RWPE2 (cell line): ENCODE measurements around the gene MLXIP.
A peak's percentile ranks its signal among the peaks of the same experiment; 100 is the strongest.

Source experiments
- ATAC-seq: fragments of 200-7000 bp; cut with Tn5 transposase; 3 replicates; pipeline ENCODE4 v1.9.1; 2021; ENCODE audit warnings: low read depth
- DNase-seq: peaks from one replicate; pipeline ENCODE4 v3.0.0-alpha.2; 2020; ENCODE audit warnings: low spot score
- H3K27ac ChIP-seq: fragments of 450-650 bp; 2 replicates; pipeline ENCODE4 v1.5.1; 2017; ENCODE audit warnings: mild to moderate bottlenecking; ENCODE audit not compliant: poor library complexity, severe bottlenecking
- H3K27me3 ChIP-seq: fragments of 250-450 bp; sonication (Bioruptor Pico); 2 replicates; pipeline ENCODE4 v1.5.1; 2021; ENCODE audit warnings: mild to moderate bottlenecking, moderate library complexity; ENCODE audit not compliant: insufficient read depth, poor library complexity, severe bottlenecking
- H3K36me3 ChIP-seq: fragments of 250-450 bp; sonication (Bioruptor Pico); 2 replicates; pipeline ENCODE4 v1.5.1; 2020; ENCODE audit warnings: low read depth, mild to moderate bottlenecking, moderate library complexity
- H3K4me1 ChIP-seq: fragments of 250-450 bp; sonication (Bioruptor Pico); 2 replicates; pipeline ENCODE4 v1.5.1; 2021; ENCODE audit warnings: mild to moderate bottlenecking, moderate library complexity; ENCODE audit not compliant: insufficient read depth, poor library complexity, severe bottlenecking
- H3K4me3 ChIP-seq: fragments of 250-450 bp; sonication (Bioruptor Pico); 2 replicates; pipeline ENCODE4 v1.5.1; 2021; ENCODE audit warnings: mild to moderate bottlenecking, moderate library complexity; ENCODE audit not compliant: severe bottlenecking
- H3K9me3 ChIP-seq: fragments of 250-450 bp; sonication (Bioruptor Pico); 2 replicates; pipeline ENCODE4 v1.5.1; 2021; ENCODE audit warnings: mild to moderate bottlenecking, moderate library complexity; ENCODE audit not compliant: severe bottlenecking
- TF ChIP-seq, protein P1 (sequence below): fragments of 450-650 bp; IDR thresholded peaks from one replicate; pipeline ENCODE4 v1.5.1; 2017; ENCODE audit warnings: mild to moderate bottlenecking, moderate library complexity; ENCODE audit not compliant: poor library complexity, severe bottlenecking

MLXIP gene

DNA sequence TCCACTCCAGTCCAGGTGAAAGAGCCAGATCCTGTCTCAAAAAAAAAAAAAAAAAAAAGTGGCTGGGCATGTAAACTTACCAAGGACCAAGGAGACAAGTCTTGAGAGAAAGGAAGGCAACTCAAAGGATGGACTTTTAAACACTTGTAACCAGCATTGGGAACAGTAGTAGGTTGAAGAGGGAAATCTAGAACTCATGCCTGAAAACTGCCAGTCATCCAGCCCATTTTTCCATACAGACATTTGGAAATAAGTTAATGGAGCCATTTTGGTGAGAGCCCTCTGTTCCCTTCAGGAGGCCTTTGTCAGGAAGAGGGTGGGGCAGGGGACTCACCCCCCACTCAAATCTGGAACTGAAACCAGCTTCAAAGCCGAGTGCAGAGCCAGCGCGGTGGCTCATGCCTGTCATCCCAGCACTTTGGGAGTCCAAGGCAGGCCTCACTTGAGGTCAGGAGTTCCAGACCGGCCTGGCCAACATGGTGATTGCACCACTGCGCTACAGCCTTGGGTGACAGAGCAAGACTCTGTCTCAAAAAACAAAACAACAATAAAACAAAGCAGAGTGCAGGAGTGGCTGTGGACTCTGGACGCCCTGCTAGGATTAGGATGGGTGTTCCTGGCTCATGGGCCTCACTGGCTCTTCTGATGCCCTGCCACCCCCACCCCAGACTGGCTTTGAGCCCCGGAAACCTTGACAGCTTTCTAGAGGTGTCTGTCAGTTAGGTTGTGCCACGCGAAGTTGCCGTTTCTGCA is 1.6 kb upstream of the MLXIP start:
- no peak overlapping the region for H3K27ac ChIP-seq
- H3K9me3 ChIP-seq, result no peaks in the 10 kb centered on the region
- H3K4me3 ChIP-seq, result no peak overlapping the region
- no peaks in the 10 kb centered on the region for H3K27me3 ChIP-seq
- peaks cover under 1% of the 10 kb centered on the region; the same call in 1 of the 2 replicates for H3K36me3 ChIP-seq
- peaks cover 12% of the 10 kb centered on the region for H3K4me1 ChIP-seq
- DNase-seq (peak; percentile 31), ATAC-seq (no peak)
- TF ChIP-seq, protein P1, sequence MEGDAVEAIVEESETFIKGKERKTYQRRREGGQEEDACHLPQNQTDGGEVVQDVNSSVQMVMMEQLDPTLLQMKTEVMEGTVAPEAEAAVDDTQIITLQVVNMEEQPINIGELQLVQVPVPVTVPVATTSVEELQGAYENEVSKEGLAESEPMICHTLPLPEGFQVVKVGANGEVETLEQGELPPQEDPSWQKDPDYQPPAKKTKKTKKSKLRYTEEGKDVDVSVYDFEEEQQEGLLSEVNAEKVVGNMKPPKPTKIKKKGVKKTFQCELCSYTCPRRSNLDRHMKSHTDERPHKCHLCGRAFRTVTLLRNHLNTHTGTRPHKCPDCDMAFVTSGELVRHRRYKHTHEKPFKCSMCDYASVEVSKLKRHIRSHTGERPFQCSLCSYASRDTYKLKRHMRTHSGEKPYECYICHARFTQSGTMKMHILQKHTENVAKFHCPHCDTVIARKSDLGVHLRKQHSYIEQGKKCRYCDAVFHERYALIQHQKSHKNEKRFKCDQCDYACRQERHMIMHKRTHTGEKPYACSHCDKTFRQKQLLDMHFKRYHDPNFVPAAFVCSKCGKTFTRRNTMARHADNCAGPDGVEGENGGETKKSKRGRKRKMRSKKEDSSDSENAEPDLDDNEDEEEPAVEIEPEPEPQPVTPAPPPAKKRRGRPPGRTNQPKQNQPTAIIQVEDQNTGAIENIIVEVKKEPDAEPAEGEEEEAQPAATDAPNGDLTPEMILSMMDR, result no peak

DNA sequence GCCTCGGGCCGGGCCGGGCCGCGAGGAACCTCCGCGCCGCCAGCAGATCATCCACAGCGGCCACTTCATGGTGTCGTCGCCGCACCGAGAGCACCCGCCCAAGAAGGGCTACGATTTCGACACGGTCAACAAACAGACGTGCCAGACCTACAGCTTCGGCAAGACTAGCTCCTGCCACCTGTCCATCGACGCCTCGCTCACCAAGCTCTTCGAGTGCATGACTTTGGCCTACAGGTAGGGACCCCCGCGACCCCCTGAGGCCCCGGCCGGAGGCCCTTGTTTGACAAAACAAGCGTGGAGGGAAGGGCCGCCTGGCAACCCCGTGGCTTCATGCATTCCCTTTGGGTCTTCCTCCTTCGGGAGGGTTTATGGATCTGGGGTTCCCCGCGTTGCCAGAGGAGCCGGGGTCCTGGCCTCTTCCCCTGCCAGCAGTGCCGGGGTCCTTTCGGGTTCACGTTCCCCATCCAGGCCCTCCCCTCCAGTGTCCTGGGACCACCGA is 526 bp downstream of the MLXIP start:
- Histone ChIP-seq H3K9me3 (no peaks in the 10 kb centered on the region), H3K27me3 (no peaks in the 10 kb centered on the region), H3K36me3 (peaks cover 21% of the 10 kb centered on the region), H3K27ac (peak overlapping the region; percentile 93), H3K4me1 (peaks cover 19% of the 10 kb centered on the region), H3K4me3 (peak overlapping the region; percentile 92)
- TF ChIP-seq, protein P1, result no peak
- ATAC-seq (no peak), DNase-seq (no peak)

DNA sequence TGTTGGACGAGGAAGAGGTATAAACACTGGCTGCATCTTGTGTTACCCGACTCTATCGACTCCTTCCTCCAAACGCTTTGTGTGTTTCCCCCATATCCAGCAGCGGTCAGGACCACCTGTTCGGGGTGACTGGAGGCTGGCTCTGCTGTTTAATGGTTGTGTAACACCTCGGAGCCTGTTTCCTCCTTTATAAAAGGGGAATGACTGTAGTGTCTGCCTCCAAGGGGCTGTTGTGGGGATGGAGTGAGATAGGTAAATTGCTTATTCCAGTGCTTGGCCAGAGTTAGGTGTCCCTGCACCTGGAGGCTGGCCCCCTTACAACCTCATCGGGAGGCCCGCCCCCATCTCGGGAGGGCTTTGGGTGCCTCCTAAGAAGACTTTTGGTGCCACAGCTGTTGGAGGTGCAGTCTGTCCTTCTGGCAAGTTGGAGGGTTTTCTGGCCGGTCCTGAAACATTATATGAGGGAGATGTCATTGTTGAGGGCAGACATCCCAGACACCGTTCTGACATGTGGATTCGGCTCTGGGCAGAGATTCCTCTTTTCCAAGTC is 1.1 kb downstream of the MLXIP start:
- peaks cover 26% of the 10 kb centered on the region for H3K36me3 ChIP-seq
- H3K4me3 ChIP-seq, result peak overlapping the region; percentile 92
- TF ChIP-seq, protein P1, result no peak
- ATAC-seq (no peak), DNase-seq (no peak)
- no peaks in the 10 kb centered on the region for H3K27me3 ChIP-seq
- H3K27ac ChIP-seq, result peak overlapping the region; percentile 93
- H3K4me1 ChIP-seq, result peaks cover 19% of the 10 kb centered on the region
- no peaks in the 10 kb centered on the region for H3K9me3 ChIP-seq

DNA sequence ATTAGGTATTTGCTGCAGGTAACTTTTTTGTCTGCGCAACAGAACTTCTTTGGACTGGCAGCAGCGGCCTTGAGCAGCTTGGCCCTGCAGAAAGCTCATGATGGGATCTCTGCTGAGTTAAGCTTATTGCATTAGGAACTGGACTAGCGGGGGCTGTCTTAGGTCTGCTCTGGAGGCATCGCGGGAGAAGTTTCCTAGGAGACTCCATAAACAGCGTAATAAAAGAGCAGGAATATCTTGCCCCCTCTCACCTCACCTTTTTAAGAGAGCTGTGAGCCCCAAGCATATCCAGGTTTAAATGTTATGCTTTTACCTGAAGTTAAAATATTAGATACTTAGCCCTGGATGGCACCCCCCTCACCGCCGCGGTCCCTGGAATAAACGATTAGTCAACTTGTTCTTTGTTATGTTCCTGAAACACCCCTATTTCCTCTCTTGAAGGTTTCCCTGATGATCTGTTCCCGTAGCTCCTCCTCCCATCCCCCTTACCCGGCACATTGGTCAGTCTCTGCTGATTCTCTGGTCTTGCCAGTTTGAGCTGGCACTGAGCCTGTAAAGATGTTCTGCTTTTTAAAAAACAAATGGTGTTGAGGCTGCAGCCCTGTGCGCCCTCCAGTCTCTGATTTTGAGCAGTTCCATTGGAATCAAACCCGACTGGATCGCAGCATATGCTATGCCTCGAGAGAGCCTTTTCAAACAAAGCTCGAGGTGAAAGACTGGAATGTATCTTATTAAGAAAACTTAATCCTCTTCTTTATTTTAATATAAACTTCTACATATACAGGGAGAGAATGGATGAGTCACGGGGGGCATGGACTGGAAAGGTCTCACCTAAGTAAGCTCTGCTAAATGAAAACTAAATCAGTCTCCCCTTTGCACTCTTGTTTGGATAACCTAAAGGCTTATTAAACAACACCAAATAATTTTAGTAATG is 1.9 kb downstream of the MLXIP start:
- peaks cover 34% of the 10 kb centered on the region for H3K36me3 ChIP-seq
- peak; percentile 85 for DNase-seq
- peak overlapping the region; percentile 93 for H3K27ac ChIP-seq
- TF ChIP-seq, protein P1, result no peak
- H3K27me3 ChIP-seq, result no peaks in the 10 kb centered on the region
- peak overlapping the region; percentile 92 for H3K4me3 ChIP-seq
- peak; percentile 65 for ATAC-seq
- no peaks in the 10 kb centered on the region for H3K9me3 ChIP-seq
- peaks cover 19% of the 10 kb centered on the region for H3K4me1 ChIP-seq
